GM21737 (cell line): ENCODE measurements around the gene MECR.

ENCODE experiments used
- ATAC-seq: cut with Tn5 transposase; IDR thresholded peaks from one replicate; pipeline ENCODE4 v1.9.1; 2021; ENCODE audit warnings: mild to moderate bottlenecking, moderate library complexity; ENCODE audit not compliant: unreplicated experiment

Gene MECR

DNA sequence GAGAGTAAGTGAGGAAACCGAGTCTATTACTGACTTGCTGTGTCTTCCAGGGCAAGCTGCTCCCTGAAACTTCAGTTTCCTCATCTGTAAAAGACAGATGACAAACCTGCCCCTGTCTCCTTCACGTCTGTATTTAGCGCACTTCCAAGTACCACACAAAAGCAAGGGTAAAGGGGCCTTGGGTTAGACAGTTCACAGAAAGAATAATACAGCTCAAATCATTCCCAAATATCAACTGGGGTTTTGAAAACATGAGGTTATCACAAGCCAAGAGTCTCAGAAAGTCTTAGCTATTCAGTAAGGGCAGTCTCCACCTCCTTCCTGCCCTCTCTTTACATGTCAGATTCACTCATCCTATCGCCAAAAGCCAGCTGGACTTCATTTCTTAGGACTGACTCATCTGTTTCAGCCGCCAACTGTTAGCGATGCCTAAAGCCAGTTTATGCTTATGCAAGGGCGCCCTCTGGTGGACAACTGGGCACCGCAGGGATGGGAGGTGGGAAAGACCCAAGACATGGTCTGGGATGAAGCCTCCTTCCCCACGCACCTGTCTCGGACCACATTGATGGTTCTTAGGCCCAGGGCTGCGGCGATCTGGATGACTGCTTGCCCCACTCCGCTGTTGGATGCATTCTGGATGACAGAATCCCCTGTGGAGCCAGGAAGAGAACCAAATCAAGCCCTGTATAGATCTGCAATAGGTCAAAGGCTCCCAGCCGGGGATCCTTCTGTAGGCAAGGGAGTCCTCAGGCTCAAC lies 28.0 kb downstream of the MECR start:
- peak; percentile 88 for ATAC-seq

- ATAC-seq: no peak
These were observed 28.7 kb downstream of the MECR start for GRCh38 chr1:29202053-29202452.

DNA sequence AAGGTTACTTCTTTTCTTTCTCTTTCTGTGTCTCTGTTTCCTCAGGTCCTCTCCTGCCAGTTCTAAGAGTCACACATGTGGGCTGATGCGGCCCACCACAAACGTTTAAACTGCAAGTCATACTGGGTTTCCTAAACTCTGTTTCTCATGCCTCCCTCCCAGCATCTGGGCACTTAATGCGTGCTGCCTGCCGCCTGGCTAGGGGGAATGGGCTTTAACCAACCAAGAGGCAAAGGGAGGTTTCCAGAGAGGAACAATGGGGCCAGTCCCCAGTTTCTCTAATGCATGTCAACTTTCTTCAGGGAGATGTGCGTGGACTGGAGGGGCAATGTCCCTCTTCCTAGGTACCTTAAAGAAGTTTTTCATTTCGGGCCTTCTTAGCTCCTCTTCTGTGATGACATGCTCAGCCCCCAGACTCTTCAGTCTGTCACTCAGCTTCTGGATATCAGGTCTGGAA lies 29.1 kb downstream of the MECR start:
- ATAC-seq: no peak

DNA sequence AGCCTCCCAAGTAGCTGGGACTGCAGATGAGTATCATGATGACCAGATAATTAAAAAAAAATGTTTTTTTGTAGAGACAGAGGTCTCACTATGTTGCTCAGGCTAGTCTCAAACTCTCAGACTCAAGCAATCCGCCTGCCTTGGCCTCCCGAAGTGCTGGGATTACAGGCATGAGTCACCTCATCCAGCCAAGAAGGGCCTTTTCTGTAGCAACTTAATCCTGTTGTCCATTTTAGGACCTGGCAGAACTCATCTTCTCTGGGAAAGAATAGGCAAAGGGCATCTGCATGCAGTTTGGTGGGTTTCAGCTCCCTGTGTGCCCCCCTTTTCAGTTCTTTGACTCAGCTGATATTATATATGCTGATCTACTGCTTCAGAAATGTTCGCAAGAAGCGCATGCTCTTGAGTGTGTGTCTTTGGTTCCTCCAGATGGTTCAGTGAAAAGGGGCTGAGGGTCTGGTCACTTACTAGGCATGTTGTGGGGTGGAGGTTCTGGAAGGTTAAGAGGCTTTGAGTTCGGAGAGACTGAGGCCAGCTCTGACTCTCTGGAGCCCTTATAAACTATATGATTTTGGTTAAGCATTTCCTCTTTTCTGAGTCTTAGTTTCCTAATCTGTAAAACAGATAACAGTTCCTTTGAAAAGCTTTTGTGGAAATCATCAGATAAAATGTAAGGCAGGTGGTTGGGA lies 29.7 kb downstream of the MECR start:
- ATAC-seq: no peak

- ATAC-seq: no peak
These were observed 32.7 kb downstream of the MECR start for GRCh38 chr1:29197993-29198392.

- ATAC-seq: no peak
These were observed 33.2 kb downstream of the MECR start for GRCh38 chr1:29197590-29197924.

- no peak for ATAC-seq
These were observed 33.7 kb downstream of the MECR start for GRCh38 chr1:29196863-29197589.

- ATAC-seq: no peak
These were observed 34.8 kb downstream of the MECR start for GRCh38 chr1:29195881-29196291.

DNA sequence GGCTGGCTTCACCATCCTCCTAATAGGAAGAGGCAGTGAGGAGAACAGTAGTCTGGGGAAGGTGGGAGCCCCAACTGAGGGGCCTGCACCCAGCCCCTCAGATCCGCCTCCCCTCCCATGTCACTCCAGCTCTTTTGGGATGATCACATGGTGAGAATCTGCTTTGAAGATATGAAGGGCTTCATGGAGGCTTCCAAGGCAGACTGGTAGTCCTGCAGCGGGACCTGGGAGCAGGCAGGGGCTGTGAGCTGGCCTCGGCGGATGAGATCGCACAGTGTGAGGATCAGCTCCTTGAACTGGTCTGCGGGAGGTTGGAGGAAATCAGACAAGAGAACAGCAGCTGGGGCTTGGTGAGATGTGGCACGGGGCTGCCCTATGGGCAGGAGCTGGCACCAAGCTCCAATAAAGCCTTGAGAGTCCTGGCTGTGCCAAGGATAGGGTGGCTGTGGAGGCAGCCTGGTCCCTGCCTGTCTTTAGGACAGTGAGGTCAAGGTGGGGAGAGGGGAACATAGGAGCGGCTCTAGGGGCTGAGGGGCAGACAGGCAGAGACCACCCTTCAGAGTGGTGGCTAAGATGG lies 36.8 kb downstream of the MECR start:
- ATAC-seq: no peak

DNA sequence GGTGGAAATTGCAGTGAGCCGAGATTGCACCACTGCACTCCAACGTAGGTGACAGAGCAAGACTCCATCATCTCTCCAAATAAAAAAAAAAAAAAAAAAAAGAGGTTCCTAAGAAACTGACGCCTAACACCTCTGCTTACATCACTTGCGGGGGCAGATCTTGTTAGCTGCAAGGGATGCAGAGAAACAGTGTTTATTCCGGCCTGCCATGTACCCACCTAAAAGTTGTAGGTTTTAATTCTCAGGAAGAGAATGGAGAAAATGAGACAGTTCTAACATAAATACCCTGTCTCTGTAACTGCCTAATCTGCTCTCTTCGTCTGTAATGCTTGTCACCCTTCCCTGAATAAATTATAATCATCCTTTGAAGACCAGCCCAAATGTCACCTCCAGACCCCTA lies 40.0 kb downstream of the MECR start:
- no peak for ATAC-seq

DNA sequence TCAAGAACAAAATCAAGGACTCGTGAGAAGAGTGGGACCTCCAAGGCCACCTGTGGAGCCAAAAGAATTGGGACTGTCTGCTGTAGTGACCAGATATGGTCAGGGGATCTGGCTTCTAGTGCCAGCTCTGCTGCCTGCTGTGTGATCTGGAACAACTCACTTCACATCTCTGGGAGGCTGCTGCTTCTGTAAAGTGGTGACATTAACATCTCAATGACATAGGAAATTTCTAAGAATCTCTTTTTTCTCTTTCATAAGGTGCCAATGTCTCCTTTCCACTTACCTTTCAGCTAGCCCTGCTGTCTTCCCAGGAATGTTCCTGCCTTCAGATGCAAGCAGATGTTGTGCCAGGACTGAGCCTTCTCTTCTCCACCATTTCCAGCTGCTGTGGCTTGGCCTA lies 44.0 kb downstream of the MECR start:
- ATAC-seq: no peak

- ATAC-seq: no peak
These were observed 44.5 kb downstream of the MECR start for GRCh38 chr1:29186252-29186651.

GRCh38 chr1:29183287-29183686 lies 47.4 kb downstream of the MECR start:
- ATAC-seq: no peak

DNA sequence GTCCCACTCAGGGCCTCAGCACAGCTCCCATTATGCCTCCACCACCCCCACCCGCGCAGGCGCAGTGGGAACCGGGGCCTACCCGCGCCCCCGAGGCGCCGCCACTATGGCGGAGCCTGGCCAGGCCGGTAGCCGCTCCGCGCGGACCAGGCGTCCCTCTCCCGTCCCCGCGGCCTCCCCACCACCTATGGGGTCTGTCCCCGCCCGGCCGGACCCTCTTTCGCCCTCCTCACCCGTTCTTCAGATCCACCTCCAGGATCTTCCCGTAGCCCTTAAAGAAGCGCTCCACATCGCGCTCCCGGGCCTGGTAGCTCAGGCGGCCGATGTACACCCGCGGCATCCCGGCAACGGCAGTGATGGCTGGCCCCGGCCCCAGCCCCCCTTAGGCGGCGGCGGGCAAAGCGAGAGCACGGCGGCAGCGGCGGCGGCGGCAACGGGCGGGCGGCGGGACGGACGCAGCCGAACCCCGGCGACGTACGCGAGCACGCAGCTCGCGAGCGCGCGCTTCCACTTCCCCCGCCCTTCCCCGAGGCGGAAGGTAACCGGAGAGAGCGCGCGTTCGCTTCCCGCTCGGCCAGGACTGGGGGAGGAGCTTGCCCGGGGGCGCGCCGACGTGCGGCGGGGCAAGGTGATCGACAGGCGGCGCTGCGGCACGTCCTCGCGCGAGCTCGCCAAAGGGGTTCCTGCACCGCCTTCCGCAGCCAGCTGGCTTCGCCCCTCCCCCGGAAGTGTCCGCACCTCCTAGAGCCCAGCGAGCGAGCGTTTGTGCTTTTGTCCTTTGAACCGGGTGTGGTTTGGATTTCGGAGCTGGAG lies 49.1 kb downstream of the MECR start, which contains the start of gene SRSF4:
TSS of gene SRSF4 (minus strand) at position 488 of the 813 bp plus-strand sequence. CDS start at position 340, 148 bp downstream.
- peak; percentile 83 for ATAC-seq

- no peak for ATAC-seq
These were observed 50.0 kb downstream of the MECR start for GRCh38 chr1:29180497-29181412.

DNA sequence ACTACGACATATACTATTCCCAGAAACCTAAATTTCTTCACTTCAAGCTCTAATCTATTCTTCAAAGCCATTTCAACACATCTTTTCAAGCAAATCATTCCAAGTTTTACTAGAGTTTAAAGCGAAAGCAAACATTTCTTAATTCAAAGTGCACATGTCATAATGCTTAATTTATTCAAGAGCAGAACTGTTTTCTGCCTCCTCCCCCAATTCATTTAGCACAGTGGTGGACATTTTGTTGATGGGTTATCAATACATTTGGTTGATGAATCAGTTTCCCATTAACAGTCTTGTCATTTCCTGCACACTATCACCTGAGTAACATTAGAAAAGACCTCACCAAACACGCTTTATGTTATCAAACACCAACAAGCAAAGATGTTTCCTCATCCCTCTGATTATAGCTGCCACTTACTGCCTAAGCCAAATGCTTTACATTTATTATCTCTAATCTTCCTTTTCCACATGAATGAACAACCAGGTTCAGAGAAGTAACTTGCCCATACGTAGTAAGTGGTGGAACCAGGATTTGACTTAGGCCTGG lies 51.0 kb downstream of the MECR start:
- no peak for ATAC-seq

DNA sequence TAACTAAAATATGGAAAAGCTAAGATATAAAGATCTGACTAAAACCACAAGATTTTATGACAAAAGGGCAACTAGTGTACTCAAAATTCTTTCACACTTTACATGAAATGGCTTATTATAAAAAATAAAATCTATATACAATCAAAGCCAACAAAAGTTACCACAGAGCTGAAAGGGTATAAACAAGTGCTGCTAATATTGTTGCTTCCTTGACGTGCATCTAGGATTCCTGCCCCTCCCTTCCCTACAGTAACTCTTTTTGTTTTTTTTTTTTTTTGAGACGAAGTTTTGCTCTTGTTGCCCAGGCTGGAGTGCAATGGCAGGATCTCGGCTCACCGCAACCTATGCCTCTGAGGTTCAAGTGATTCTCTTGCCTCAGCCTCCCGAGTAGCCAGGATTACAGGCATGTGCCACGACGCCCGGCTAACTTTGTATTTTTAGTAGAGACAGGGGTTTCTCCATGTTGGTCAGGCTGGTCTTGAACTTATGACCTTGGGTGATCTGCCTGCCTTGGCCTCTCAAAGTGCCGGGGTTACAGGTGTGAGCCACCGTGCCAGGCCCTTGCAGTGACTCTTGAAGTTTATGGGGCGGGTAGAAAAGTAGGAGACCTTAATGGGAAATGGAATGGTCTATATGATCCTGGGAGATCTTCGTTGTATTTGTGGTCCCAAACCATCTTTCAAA lies 53.6 kb downstream of the MECR start:
- no peak for ATAC-seq

DNA sequence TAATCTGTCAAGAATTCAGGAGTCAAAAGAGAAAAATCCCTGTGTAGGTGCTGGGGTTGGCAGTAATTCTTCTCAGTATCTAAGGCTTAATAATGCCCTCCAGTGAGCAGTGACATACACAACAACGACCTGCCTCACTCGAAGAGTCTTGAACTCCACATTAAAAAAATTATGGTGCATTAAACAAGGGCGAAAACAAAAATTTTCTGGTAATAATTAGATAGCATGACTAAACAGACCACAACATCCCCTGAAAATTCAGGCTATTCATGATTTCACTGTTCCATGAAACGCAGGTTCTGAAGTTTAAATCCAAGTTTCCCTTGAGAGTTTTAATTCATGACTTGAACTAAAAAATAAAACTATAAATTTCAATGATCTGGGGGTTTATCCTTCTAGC lies 54.2 kb downstream of the MECR start:
- ATAC-seq: no peak
